Mucosa of descending colon (tissue), 3 donors: ENCODE data around the gene ZNF329. TPM values are rescaled to one million over a fixed set of nuclear protein-coding genes. Genes with fewer than 3 reads are reported as not detected.

Experiments used
- ATAC-seq: fragments of 200-7000 bp; cut with Tn5 transposase; one replicate; pipeline ENCODE4 v1.9.1; 2020; ENCODE audit warnings: mild to moderate bottlenecking, moderate library complexity
- DNase-seq, 3 donors: peaks; one replicate each; pipeline ENCODE4 v3.0.0-alpha.2; 2020
- H3K36me3 ChIP-seq: fragments of 200-600 bp; one replicate; pipeline ENCODE4 v1.8.0; 2021; ENCODE audit warnings: low read depth, mild to moderate bottlenecking
- H3K4me1 ChIP-seq: fragments of 200-600 bp; one replicate; pipeline ENCODE4 v1.8.0; 2021; ENCODE audit warnings: low read depth, mild to moderate bottlenecking
- H3K4me3 ChIP-seq: fragments of 200-600 bp; one replicate; pipeline ENCODE4 v1.8.0; 2021; ENCODE audit warnings: mild to moderate bottlenecking
- H3K9me3 ChIP-seq: fragments of 200-600 bp; one replicate; pipeline ENCODE4 v1.8.0; 2021; ENCODE audit warnings: mild to moderate bottlenecking
- intact Hi-C, 2 donors: fragments of 100-400 bp; cut with DNase I in 1 of 2; cut with micrococcal nuclease in 1 of 2; formaldehyde crosslinking; loops; one replicate each; pipeline versions ENCODE4 v1.11.0 to v1.11.1; 2022; cut with DNase I, micrococcal nuclease
- long read RNA-seq, 2 donors: library from polyadenylated mRNA; unstranded; transcript quantifications; one replicate each; pipeline ENCODE4 v2.0.0, GENCODE V29; 2019 to 2021
- total RNA-seq, 3 donors: library from RNA; stranded (reverse); fragmentation: NEBNext Ultra II Directional in 2 of 3; extraction: Animal tissue kit (Norgen Biotek cat#: 25700) in 2 of 3; gene quantifications; one replicate each; pipeline versions ENCODE4 v1.2.1 to v1.2.4, GENCODE V29; 2021 to 2023
- TF ChIP-seq, protein P1 (sequence below): fragments of 200-600 bp; IDR thresholded peaks from one replicate; pipeline ENCODE4 v1.8.0; 2022; ENCODE audit warnings: antibody characterized with exemption, mild to moderate bottlenecking
- donor health status: DM: no; HTN: no; CAD: no; lungs with moderate emphysema.
- donor health status: DM: no; HTN: no; CAD: no.
- donor health status: DM: no; HTN: yes; CAD: no.

Gene ZNF329
- 10 to 100 TPM in 1 of 3 donors, 1 to 10 TPM in 2; 3.5 to 10.3 (median 4.9) TPM for total RNA-seq
- long read RNA-seq, donor 1, partial matches to known transcripts: 0 of 3 reads
- long read RNA-seq, donor 1, other reads (novel, unspliced or antisense): 3 of 3 reads
- long read RNA-seq, donor 2, partial matches to known transcripts: 0 of 1 reads
- long read RNA-seq, donor 2, other reads (novel, unspliced or antisense): 1 of 1 reads

GRCh38 chr19:58150328-58150921 lies at the start of gene ZNF329:
Gene ZNF329, minus strand, starts transcription at chr19:58150789. Its CDS starts 21,286 bp downstream, at chr19:58129503.
- ATAC-seq (peak; percentile 80), DNase-seq (peak; percentile 89 to 96 (median 91))
- TF ChIP-seq, protein P1, sequence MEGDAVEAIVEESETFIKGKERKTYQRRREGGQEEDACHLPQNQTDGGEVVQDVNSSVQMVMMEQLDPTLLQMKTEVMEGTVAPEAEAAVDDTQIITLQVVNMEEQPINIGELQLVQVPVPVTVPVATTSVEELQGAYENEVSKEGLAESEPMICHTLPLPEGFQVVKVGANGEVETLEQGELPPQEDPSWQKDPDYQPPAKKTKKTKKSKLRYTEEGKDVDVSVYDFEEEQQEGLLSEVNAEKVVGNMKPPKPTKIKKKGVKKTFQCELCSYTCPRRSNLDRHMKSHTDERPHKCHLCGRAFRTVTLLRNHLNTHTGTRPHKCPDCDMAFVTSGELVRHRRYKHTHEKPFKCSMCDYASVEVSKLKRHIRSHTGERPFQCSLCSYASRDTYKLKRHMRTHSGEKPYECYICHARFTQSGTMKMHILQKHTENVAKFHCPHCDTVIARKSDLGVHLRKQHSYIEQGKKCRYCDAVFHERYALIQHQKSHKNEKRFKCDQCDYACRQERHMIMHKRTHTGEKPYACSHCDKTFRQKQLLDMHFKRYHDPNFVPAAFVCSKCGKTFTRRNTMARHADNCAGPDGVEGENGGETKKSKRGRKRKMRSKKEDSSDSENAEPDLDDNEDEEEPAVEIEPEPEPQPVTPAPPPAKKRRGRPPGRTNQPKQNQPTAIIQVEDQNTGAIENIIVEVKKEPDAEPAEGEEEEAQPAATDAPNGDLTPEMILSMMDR: no peak
- Histone ChIP-seq H3K4me3 (peak within 1 kb of the TSS; percentile 74), H3K4me1 (peaks cover 16% of the 10 kb centered on the region), H3K9me3 (peaks cover 18% of the 10 kb centered on the region), H3K36me3 (no peaks in the 10 kb centered on the region)
- intact Hi-C loops: loop anchor here in 1 of 2 donors (5.0 kb wide), 1 partner anchor 128 kb away; no protein-coding TSS in a partner anchor

GRCh38 chr19:58196901-58197616 lies 46.5 kb upstream of the ZNF329 start:
- DNase-seq: no peak
- ATAC-seq: no peak
- H3K4me1 ChIP-seq: no peaks in the 10 kb centered on the region
- TF ChIP-seq, protein P1: no peak
- peaks cover 13% of the 10 kb centered on the region for H3K36me3 ChIP-seq
- peaks cover 100% of the 10 kb centered on the region for H3K9me3 ChIP-seq
- H3K4me3 ChIP-seq: no peak overlapping the region
- intact Hi-C loops: no loop called here

DNA sequence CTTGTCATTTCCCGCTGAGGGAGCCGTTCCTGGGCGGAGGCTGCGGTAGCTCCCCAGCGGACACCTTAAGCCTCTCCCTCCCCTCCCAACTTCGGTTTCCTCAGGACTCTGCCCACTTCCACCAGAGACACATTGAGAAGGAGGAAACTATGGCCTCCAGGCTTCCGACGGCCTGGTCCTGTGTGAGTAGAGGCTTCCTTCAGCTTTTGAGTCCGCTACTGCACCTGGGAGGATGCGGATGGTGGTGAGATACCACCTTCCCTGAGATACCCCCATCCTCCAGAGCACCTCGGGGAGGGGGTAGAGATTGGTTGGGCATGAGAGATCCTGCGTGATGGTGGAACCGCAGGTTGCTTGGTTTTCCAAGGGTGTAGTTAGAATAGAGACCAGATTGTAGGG lies 33.2 kb upstream of the ZNF329 start:
- no peak for ATAC-seq
- TF ChIP-seq, protein P1: no peak
- no peaks in the 10 kb centered on the region for H3K4me1 ChIP-seq
- H3K36me3 ChIP-seq: no peaks in the 10 kb centered on the region
- H3K9me3 ChIP-seq: peaks cover 88% of the 10 kb centered on the region
- H3K4me3 ChIP-seq: peak overlapping the region; percentile 80
- no peak for DNase-seq
- intact Hi-C loops: no loop called here

GRCh38 chr19:58182989-58183816 lies 32.6 kb upstream of the ZNF329 start, which contains the start of gene ZNF274:
Gene ZNF274, plus strand, starts transcription at chr19:58183061. Its CDS starts 905 bp downstream, at chr19:58183966.
- Histone ChIP-seq H3K4me1 (no peaks in the 10 kb centered on the region), H3K4me3 (peak within 1 kb of the TSS; percentile 80), H3K36me3 (no peaks in the 10 kb centered on the region), H3K9me3 (peaks cover 90% of the 10 kb centered on the region)
- intact Hi-C loops: no loop called here
- ATAC-seq (peak; percentile 96), DNase-seq (peak; percentile 92 to 96 (median 95))
- TF ChIP-seq, protein P1: no peak

DNA sequence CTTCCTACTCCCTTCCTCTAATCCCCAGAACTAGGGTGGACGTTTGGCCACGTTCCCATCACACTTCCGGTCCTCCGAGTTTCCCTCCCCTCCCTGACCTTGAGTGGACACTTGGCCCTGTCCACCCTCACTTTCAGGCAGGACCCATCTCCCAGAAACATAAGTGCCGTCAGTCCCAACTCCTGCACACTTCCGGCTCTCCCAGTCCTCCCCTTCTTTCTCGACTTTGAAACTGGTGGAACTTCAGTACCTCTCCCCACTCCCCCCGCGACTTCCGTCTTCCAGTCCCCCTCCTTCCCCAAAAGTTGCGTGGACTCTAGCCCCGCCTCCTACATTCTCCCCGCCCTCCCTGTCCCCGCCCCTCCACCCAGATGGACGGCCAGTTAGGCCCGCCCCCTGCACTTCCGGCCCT lies 32.0 kb upstream of the ZNF329 start:
- no peaks in the 10 kb centered on the region for H3K4me1 ChIP-seq
- TF ChIP-seq, protein P1: no peak
- ATAC-seq (no peak), DNase-seq (no peak)
- intact Hi-C loops: no loop called here
- H3K9me3 ChIP-seq: peaks cover 90% of the 10 kb centered on the region
- no peaks in the 10 kb centered on the region for H3K36me3 ChIP-seq
- H3K4me3 ChIP-seq: peak overlapping the region; percentile 80
